Cortex of kidney (tissue), 1 donor: Measurements from ENCODE around the gene SLC39A12.

Experiments used
- DNase-seq: peaks from one replicate; lab custom pipeline; 2025; lab: John Stamatoyannopoulos, UW

SLC39A12 gene

GRCh38 chr10:17963431-17963830 lies 11.7 kb downstream of the SLC39A12 start:
- no peak for DNase-seq

- no peak for DNase-seq
Measured at GRCh38 chr10:17965649-17966235, 14.0 kb downstream of the SLC39A12 start.

- no peak for DNase-seq
Measured at GRCh38 chr10:17974505-17974904, 22.8 kb downstream of the SLC39A12 start.

- DNase-seq = no peak
Measured at GRCh38 chr10:17980846-17981565, 29.3 kb downstream of the SLC39A12 start.

GRCh38 chr10:17981766-17982380 lies 30.2 kb downstream of the SLC39A12 start:
- DNase-seq = no peak

GRCh38 chr10:17984056-17984455 lies 32.3 kb downstream of the SLC39A12 start:
- no peak for DNase-seq

GRCh38 chr10:17984563-17984962 lies 32.8 kb downstream of the SLC39A12 start:
- DNase-seq = no peak

- DNase-seq = no peak
Measured at GRCh38 chr10:17989908-17990767, 38.4 kb downstream of the SLC39A12 start.

- DNase-seq = no peak
Measured at GRCh38 chr10:17992266-17992665, 40.5 kb downstream of the SLC39A12 start.

GRCh38 chr10:17993361-17993760 lies 41.6 kb downstream of the SLC39A12 start:
- no peak for DNase-seq

GRCh38 chr10:18000601-18001000 lies 48.9 kb downstream of the SLC39A12 start:
- no peak for DNase-seq

- no peak for DNase-seq
Measured at GRCh38 chr10:18005445-18005780, 53.7 kb downstream of the SLC39A12 start.

GRCh38 chr10:18005781-18006456 lies 54.2 kb downstream of the SLC39A12 start:
- no peak for DNase-seq

- DNase-seq = no peak
Measured at GRCh38 chr10:18008986-18009385, 57.3 kb downstream of the SLC39A12 start.

GRCh38 chr10:18010050-18010449 lies 58.3 kb downstream of the SLC39A12 start:
- DNase-seq = no peak

- no peak for DNase-seq
Measured at GRCh38 chr10:18020523-18020922, 68.8 kb downstream of the SLC39A12 start.

GRCh38 chr10:18021725-18022480 lies 70.2 kb downstream of the SLC39A12 start:
- no peak for DNase-seq

- no peak for DNase-seq
Measured at GRCh38 chr10:18043148-18044006, 91.7 kb downstream of the SLC39A12 start.

GRCh38 chr10:18044976-18045720 lies 93.4 kb downstream of the SLC39A12 start:
- DNase-seq = no peak

- DNase-seq = no peak
Measured at GRCh38 chr10:18056583-18056982, 104.9 kb downstream of the SLC39A12 start.
